ENCODE data around the gene FRA10AC1.

- TF ChIP-seq EZH2 (IDR thresholded peaks at IDR 0.05; ENCODE audit: low read depth) = no peak
- no peak for TF ChIP-seq CTCF (conservative IDR thresholded peaks at IDR 0.05)
Observed at GRCh38 chr10:93741367-93741766, 39.0 kb upstream of the FRA10AC1 start.

Data from PC-9 (cell line).